HG02623 (cell line): ENCODE results near the gene SERPINA3.
"Not testable (repeated sequence)": the region's sequence is repeated elsewhere in the genome, so short reads cannot be mapped to it uniquely, and the experiment has no call there.

ENCODE experiments used
- ATAC-seq: cut with Tn5 transposase; IDR thresholded peaks from one replicate; pipeline ENCODE4 v1.9.1; 2021; ENCODE audit warnings: moderate library complexity; ENCODE audit not compliant: unreplicated experiment

The SERPINA3 gene

DNA sequence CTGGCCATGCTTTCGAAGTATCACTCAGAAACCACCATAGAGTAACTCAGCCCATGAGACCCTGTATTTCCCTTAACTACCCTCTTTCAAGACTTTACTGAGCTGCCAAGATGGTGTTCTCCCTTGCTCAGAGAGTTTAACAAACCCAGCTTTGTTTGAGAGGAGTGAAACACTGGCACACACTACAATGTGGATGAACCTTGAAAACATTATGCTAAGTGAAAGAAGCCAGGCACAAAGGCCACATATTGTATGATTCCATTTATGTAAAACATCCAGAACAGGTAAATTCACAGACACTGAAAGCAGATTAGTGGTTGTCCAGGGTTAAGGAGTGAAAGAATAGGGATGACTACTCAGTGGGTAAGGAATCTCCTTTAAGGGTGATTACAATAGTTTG is 18.9 kb downstream of the SERPINA3 start:
- ATAC-seq: no peak

DNA sequence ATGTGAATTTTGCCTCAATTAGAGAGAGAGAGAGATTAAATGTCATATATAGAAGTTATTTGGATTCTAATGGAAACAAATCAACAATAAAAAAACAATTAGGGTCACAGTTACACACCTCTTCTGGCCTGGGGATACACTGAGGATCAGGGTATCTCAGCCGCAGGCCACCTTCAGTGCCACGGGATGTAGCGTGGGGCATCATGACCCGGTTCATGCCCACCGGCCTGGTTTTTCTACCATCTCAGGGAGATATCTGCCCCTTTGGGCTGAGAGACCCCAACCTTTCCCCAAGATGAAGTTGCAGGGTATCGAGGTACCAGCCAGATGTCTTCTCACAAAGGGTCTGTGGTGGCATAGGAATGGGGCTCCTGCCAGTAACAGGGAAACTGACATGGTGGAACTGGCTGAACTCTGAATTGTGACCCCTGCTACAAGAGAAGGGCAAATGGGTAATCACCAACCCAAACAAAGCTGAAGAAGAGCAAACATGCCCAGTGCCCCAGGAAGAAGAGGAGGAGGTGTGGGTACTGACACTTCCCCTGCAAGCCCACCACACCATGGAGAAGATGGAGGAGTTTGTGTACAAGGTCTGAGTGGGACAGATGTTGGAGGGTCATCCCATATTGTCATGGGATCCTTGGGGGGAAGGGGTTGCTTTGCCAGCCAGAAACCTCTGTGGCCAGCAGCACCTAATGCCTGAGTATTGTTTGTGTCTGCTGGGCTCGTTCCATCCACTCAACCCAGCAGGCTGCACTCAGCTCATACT is 19.5 kb downstream of the SERPINA3 start:
- ATAC-seq: no peak

DNA sequence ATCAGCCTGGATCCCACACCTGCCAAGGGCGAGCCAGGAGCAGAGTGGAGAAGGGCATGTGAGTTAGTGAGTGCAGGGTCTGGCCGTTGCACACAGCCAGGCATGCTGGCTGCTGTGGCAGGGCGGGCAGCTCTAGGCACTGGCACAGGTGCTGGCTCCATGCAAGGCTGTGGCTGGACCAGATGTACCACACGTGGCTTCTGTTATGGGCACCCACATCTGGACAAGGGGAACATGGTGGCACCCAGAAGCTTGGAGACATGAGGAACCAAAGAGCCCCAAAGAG is 20.1 kb downstream of the SERPINA3 start:
- ATAC-seq: no peak

GRCh38 chr14:94633121-94633520 is 20.9 kb downstream of the SERPINA3 start:
- ATAC-seq: no peak

DNA sequence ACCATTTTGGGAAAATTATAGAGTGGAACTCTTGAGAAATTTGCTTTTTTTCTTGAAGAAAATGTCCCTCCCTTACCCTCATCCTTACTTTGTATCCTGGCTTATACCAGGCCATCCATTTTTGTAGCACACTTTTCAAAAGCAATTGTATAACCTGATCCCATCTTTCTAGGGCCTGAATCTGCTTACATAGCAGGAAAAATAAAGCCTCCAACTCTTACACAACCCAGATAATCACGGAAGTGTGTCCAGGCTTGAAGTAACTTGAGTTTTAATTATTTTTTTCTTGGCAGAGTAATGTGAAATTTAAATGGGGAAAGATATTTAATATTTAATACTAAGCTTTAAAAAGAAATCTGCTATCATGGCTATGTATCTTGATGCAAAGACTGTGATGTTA is 23.0 kb downstream of the SERPINA3 start:
- ATAC-seq: no peak

- ATAC-seq: no peak
Measured at GRCh38 chr14:94636744-94637412, 24.7 kb downstream of the SERPINA3 start.

DNA sequence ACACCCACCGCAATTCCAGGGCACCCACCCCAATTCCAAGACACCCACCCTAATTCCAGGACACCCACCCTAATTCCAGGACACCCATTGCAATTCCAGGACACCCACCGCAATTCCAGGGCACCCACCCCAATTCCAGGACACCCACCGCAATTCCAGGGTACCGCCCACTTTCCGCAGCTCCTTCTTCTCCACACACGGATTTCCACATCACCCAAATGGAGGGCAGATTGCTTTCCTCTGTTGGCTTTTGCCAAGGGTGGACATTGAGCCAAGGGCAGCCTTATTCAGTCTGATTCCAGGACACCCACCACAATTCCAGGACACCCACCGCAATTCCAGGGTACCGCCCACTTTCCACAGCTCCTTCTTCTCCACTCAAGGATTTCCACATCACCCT is 25.6 kb downstream of the SERPINA3 start:
- not testable (repeated sequence) for ATAC-seq

DNA sequence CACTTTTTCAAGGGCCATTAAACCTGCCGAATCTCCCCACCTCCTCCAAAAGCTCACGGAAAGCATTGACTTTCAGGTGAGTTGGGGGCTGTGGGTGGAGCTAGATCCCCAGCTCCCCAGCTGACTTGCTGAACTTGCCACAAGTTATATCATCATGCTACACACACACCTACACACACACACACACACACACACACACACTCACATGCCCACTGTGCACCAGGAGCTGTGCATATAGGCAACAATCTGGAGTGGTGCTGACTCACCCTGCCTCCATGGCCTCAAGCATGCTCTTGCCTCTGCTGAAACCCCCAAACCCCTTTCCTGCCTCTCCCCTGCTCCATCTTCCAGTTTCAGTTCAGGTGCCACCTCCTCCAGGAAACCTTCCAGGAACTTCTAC is 26.1 kb downstream of the SERPINA3 start:
- no peak for ATAC-seq

DNA sequence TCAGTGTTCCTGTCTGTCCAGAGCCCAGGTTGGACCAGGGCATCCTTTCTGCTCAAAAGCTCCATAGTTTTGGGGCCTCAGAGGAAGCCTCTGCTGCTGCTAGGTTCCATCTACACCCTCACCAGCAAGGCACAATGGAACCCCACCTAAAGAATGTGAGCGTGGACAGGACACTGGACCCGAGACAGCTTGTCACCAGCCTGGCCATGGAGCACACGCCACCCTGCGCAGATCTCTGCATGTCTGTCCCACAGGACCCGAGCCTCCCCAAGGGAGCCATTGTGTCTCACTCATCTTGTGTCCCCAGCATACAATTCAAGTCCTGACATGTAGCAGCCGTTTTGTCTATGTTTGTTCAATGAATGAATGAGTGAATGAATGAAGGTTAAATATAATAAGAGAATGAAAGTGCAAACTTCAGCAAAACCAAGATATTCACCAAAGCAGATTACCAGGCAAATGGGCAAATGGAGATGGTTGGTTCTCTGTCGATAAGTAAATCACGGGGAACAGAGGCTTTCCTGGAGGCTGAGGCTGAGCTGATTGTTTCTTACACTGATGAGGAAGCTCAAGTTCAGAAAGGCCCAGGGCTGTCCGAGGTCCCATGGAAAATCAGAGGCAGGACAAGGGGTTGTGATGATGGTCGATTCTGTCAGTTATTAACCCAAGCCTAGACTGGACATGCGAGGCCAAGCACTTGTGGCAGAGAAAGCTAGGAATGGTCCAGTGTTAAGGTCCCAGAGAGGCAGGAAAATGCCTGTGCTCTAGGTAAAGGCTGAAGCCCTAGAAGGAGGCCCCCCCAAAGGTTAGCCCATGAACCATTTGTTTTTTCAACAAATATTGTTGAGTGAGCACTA is 27.0 kb downstream of the SERPINA3 start:
- no peak for ATAC-seq

- no peak for ATAC-seq
Measured at GRCh38 chr14:94640721-94641631, 28.8 kb downstream of the SERPINA3 start.

DNA sequence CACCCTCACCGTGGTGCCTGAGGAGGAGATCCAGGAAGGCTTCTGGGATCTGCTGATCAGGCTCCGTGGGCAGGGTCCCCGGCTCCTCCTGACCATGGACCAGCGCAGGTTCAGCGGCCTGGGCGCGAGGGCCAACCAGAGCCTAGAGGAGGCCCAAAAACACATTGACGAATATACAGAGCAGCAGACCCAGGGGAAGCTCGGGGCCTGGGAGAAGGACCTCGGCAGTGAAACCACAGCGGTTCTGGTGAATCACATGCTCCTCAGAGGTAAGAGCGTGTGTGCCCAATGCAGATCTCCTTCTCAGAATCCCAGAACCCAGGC is 29.4 kb downstream of the SERPINA3 start:
- no peak for ATAC-seq

DNA sequence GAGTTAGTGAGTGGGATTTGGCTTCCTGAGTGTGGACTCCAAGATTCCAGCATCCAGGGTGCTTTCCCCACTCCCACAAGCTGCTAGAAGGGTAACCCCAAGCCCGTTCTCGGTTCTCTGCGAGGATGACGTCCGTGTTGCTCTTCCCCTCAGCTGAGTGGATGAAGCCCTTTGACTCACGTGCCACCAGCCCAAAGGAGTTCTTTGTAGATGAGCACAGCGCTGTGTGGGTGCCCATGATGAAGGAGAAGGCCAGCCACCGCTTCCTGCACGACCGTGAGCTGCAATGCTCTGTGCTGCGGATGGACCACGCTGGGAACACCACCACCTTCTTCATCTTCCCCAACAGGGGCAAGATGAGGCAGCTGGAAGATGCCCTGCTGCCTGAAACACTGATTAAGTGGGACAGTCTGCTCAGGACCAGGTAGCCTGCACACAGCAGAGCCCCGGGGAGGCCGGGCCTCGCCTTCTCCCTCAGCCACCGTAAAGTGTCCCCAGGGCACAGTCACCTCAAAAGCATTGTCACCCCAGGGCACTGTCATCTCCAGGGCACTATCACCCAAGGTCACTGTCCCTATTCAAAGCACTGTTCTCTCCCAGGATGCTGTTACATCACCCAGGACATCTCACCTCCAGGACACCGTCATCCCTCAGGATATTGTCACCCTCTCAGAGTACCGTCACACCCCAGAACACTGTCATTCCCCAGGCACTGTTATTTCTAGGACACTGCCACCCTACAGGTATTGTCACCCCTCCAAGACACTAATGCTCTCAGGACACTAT is 31.3 kb downstream of the SERPINA3 start:
- no peak for ATAC-seq

GRCh38 chr14:94644102-94644535 is 31.9 kb downstream of the SERPINA3 start:
- ATAC-seq: no peak

DNA sequence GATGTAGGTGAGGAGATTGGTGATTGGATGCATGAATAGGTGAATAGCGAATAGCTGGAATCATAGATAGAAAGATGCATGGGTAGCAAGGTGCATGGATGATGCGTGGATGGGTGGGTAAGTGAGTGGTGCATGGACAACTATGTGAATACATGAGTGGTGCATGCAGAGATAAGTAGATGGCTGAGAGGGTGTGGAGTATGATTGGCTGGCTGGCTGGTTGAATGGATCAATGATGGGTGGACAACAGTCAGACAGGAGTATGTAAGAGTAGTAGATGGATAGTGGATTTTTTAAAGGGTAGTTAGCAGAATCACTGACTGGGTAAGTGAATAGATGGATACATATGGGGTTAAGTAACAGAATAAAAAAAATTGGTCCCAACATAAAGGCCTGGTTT is 33.9 kb downstream of the SERPINA3 start:
- no peak for ATAC-seq

- no peak for ATAC-seq
Measured at GRCh38 chr14:94646481-94646880, 34.3 kb downstream of the SERPINA3 start.

- no peak for ATAC-seq
Measured at GRCh38 chr14:94648801-94649200, 36.6 kb downstream of the SERPINA3 start.

DNA sequence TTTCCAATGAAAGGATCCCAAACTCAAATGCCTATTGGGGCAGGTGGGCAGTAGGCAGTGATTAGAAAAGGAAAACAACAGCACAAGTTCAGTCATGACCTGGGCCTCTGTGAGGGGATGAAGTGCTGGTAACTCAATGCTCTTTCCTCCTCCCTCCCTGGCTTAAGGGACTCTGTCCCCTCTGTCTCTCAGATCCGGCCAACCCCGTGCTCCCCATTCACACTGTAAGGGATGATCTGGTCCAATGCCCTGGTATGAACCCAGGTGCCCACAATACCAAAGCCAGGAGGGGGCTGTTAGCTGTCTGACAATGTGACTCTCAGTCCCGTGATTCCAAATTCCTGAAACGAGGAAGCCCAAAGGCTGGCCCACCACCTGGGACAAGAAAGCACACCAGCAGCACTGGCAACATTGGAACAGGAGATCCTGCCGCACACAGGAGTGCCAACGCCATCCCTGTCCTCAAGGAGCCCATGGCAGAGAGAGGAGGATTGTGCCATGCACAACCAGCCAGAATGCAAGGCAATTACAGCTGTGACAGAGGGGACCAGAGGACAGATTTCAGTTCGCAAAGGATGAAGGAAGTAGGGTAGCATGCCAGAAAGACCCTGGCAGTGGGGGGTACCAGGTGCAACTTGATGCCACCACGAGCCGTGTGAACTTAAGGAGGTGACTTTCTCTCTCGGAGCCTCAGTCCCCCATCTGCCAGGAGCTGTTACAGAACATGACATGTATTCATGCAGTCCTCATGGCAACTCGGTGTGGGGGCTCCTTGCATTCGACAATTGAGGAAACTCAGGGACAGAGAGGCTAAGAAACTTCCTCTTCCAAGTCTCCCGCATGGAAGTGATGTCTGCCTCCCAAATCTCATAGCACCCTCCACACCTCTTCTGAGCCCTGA is 37.6 kb downstream of the SERPINA3 start:
- no peak for ATAC-seq

GRCh38 chr14:94650444-94650775 is 38.2 kb downstream of the SERPINA3 start:
- no peak for ATAC-seq
